Cardiac fibroblast (primary cell): ENCODE data around the gene EHMT1.

ENCODE experiments used
- DNase-seq, 2 donors: peaks; one replicate each; pipeline versions ENCODE4 v3.0.0 to v3.0.0-alpha.2; 2010; ENCODE audit warnings: low read depth in 2 of 2
- H3K4me3 ChIP-seq, 2 donors: replicated peaks in 1 of 2; 1 replicate in 1 of 2; 2 replicates in 1 of 2; pipeline ENCODE4 v1.5.1; 2011; ENCODE audit warnings: low read depth in 2 of 2, low read length in 2 of 2, mild to moderate bottlenecking in 2 of 2, moderate library complexity in 1 of 2
- TF ChIP-seq, protein P1 (sequence below): IDR thresholded peaks from one replicate; pipeline ENCODE4 v1.5.1; 2011; ENCODE audit warnings: low read depth, mild to moderate bottlenecking, low read length, inconsistent platforms

Gene EHMT1

DNA sequence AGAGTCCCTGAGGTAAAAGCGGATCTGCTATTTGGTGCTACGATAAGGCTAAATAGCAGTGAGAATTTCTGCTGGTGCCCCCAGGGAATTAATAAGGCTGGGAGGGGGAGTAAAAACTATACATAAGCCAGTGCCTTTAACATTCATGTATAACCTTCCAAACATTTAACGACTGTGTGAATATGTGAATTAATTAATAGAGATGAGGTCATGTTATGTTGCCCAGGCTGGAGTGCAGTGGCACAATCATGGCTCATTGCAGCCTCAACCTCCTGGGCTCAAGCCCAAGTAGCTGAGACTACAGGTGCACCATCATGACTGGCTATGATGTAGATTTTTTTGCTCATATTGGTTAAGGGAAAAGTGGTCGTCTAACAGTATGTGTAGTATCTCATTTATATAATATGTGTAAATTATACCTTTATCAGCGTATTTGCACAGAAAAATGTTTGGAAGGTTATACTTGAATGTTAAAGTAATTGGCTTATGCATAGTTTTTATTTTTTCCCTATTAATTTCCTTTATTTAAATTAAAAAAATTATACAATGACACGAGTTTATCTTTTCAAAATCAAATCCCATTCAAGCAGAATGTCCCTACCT, 64.6 kb downstream of the EHMT1 start:
- DNase-seq = no peak
- no peak overlapping the region for H3K4me3 ChIP-seq
- TF ChIP-seq, protein P1, sequence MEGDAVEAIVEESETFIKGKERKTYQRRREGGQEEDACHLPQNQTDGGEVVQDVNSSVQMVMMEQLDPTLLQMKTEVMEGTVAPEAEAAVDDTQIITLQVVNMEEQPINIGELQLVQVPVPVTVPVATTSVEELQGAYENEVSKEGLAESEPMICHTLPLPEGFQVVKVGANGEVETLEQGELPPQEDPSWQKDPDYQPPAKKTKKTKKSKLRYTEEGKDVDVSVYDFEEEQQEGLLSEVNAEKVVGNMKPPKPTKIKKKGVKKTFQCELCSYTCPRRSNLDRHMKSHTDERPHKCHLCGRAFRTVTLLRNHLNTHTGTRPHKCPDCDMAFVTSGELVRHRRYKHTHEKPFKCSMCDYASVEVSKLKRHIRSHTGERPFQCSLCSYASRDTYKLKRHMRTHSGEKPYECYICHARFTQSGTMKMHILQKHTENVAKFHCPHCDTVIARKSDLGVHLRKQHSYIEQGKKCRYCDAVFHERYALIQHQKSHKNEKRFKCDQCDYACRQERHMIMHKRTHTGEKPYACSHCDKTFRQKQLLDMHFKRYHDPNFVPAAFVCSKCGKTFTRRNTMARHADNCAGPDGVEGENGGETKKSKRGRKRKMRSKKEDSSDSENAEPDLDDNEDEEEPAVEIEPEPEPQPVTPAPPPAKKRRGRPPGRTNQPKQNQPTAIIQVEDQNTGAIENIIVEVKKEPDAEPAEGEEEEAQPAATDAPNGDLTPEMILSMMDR = no peak

DNA sequence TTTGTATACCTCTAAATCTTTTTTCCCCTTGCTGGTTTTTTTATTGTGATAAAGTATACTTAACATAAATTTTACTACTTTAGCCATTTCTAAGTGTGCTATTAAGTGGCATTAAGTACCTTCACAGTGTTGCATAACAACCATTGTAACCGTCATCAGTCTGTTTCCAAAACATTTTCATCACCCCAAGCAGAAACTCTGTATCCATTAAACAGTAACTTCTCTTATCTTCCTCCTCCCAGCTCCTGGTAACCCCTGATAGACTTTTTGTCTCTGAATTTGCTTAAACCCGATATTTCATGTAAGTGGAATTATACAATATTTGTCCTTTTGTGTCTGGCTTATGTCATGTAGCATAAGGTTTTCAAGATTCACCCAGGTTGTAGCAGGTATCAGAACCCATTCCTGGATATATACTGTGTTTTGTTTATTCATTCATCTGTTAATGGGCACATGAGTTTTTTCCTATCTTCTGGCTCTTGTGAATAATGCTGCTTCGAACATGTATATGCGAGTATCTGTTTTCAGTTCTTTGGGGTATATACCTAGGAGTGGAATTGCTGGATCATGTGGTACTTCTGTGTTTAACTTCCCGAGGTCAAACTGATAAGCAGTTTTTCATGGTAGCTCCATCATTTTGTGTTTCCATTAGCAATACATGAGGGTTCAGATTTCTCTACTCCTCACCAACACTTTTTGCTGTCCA, 66.4 kb downstream of the EHMT1 start:
- no peak overlapping the region for H3K4me3 ChIP-seq
- no peak for DNase-seq
- TF ChIP-seq, protein P1 = no peak

DNA sequence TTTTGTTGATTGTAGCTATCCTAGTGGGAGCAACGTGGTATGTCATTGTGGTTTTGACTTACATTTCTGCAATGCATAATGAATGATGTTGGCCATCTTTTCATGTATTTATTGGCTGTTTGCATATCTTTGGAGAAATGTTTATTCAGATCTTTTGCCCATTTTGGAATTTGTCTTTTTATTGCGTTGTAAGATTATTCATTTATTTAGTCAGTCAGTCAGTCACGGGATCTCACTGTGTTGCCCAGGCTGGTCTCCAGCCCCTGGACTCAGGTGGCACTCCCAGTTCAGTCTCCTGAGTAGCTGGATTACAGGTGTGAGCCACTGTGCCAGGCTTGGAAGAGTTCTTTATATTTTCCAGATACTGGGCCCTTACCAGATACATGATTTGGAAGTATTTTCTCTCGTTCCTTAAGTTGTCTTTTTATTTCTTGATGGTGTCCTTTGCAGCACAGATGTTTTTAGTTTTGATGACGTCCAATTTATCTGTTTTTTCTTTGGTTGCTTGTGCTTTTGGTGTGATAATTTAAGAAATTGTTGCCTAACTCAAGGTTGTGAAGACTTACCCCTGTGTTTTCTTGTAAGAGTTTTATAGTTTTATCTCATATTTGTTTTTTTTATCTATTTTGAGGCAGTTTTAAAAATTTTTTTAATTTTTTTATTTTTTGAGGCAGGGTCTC, 67.1 kb downstream of the EHMT1 start:
- peak in 1 of 2 donors; percentile 68 for DNase-seq
- H3K4me3 ChIP-seq = no peak overlapping the region
- TF ChIP-seq, protein P1 = no peak

DNA sequence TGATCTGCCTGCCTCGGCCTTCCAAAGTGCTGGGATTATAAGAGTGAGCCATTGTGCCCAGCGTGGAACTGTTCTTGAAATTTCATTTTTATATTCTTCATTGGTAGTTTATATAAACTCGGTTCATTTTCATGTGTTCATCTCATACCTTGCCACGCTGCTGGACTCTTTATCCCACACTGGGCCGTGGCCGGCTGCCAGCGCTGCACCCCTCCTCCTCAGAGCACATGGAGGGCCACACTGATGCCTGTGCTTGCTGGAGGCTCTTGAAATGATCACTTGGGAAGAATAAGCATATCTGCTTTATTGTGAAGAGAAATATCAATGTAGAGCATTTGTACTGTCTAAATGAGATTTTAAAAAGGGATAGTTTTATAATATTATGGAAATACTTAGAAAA, 69.5 kb downstream of the EHMT1 start:
- no peak overlapping the region for H3K4me3 ChIP-seq
- DNase-seq = no peak
- TF ChIP-seq, protein P1 = no peak

DNA sequence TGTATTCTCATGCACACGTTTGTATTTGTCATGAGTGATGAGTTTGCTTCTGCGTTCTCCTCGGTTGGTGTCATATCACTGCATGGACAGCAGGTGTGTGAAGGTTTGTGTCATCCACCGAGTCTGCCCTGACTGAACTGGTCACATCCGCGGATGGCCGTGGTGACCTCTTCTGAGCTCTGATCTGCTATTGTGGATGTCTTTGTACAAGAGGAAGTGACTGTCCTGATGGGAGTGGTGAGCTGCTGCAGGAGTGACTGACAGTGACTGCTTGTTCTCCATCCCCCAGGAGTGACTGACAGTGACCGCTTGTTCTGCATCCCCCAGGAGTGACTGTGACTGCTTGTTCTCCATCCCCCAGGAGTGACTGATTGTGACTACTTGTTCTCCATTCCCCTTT, 69.9 kb downstream of the EHMT1 start:
- TF ChIP-seq, protein P1 = no peak
- DNase-seq = no peak
- no peak overlapping the region for H3K4me3 ChIP-seq

DNA sequence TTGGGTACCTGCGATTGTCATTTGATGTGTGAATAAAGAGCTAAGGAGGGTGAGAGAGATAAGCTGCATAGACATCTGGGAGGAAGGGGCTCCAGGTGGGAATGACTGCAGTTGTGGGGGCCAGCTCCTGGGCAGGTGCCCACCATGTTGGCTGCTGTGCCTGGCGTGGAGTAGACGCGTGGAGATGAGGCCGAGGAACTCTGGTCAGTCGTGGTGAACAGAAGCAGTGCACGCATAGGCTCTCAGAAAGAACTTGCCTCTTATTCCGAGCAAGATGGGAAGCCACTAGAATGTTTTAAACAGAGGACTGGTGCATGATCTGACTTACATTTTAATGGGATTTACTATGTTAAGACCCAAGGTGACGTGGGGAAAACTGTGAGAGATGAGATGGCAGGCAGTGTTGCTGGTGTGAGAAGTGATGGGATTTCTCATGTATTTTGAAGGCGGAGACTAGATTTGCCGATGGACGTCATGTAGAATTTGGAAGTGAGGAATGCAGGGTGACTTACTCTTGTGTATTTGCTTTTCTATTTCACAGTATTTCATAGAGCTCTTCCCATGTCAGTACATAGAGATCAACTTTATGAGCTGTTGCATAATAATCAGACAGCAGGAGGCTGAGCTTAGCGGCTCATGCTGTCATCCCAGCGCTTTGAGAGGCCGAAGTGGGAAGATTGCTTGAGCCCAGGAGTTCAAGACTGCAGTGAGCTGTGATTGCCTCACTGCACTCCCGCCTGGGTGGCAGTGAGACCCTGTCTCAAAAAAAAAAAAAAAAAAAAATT, 71.1 kb downstream of the EHMT1 start:
- no peak overlapping the region for H3K4me3 ChIP-seq
- peak; percentile 50 to 59 for DNase-seq
- TF ChIP-seq, protein P1 = no peak
